H1 (cell line): ENCODE data around the gene CNNM4. TPM values are rescaled to one million over a fixed set of nuclear protein-coding genes. Genes with fewer than 3 reads are reported as not detected.

Experiments used
- CTCF ChIA-PET: fragments of 300-600 bp; sonication (Branson Sonifier 250); formaldehyde crosslinking; loops from one replicate; lab custom pipeline; 2021; ENCODE audit not compliant: partially characterized antibody; lab: Charles Lee
- POLR2A ChIA-PET: fragments of 300-600 bp; sonication (Branson Sonifier 250); formaldehyde crosslinking; loops from one replicate; lab custom pipeline; 2021; ENCODE audit warnings: inconsistent platforms; ENCODE audit not compliant: partially characterized antibody; lab: Charles Lee
- DNase-seq, 2 experiments: peaks; one replicate each; pipeline versions ENCODE4 v3.0.0 to v3.0.0-alpha.2; 2010 to 2022; ENCODE audit warnings: low spot score in 2 of 2, low read depth in 1 of 2, mixed read lengths in 1 of 2
- FAIRE-seq: peaks from 2 replicates; lab custom pipeline; 2011; peaks lifted over from hg19 to GRCh38; lab: Jason Lieb, UNC
- H2AFZ ChIP-seq: 2 replicates; pipeline ENCODE4 v1.8.1; 2012; ENCODE audit warnings: low read length, inconsistent platforms
- H2AK5ac ChIP-seq: 2 replicates; pipeline ENCODE4 v1.6.1; 2013; ENCODE audit warnings: low read depth, low read length
- H2BK120ac ChIP-seq: replicated peaks from 2 replicates; pipeline ENCODE3; 2013; ENCODE audit warnings: low read depth, low read length, inconsistent platforms
- H2BK12ac ChIP-seq: 2 replicates; pipeline ENCODE4 v1.6.1; 2013; ENCODE audit warnings: low read depth, low read length
- H2BK15ac ChIP-seq: 2 replicates; pipeline ENCODE4 v1.6.1; 2013; ENCODE audit warnings: low read length
- H2BK20ac ChIP-seq: 2 replicates; pipeline ENCODE4 v1.6.1; 2013; ENCODE audit warnings: low read length
- H2BK5ac ChIP-seq: 2 replicates; pipeline ENCODE4 v1.6.1; 2013; ENCODE audit warnings: low read depth, low read length
- H3K14ac ChIP-seq: 2 replicates; pipeline ENCODE4 v1.6.1; 2013; ENCODE audit warnings: inconsistent platforms; ENCODE audit not compliant: insufficient read length
- H3K18ac ChIP-seq: 2 replicates; pipeline ENCODE4 v1.6.1; 2013; ENCODE audit warnings: low read length; ENCODE audit errors: extremely low read depth
- H3K23ac ChIP-seq: 2 replicates; pipeline ENCODE4 v1.6.1; 2013; ENCODE audit warnings: inconsistent platforms; ENCODE audit not compliant: insufficient read length
- H3K23me2 ChIP-seq: 2 replicates; pipeline ENCODE4 v1.6.1; 2013; ENCODE audit warnings: low read depth, low read length
- H3K27ac ChIP-seq: 2 replicates; pipeline ENCODE4 v1.6.1; 2011; ENCODE audit warnings: low read depth, low read length, inconsistent platforms
- H3K27me3 ChIP-seq, 4 experiments: replicated peaks in 1 of 4; 1 replicate in 1 of 4; 2 replicates in 3 of 4; pipeline versions ENCODE4 v1.6.1 to v1.8.1; 2011 to 2013; ENCODE audit warnings: low read length in 3 of 4, mild to moderate bottlenecking in 3 of 4, inconsistent platforms in 2 of 4, mixed read lengths in 2 of 4, moderate library complexity in 1 of 4; ENCODE audit not compliant: control insufficient read depth in 3 of 4, insufficient read depth in 3 of 4; ENCODE audit errors: extremely low read depth in 1 of 4
- H3K36me3 ChIP-seq, 4 experiments: 2 replicates each; pipeline versions ENCODE4 v1.6.1 to v1.8.1; 2011 to 2013; ENCODE audit warnings: mild to moderate bottlenecking in 4 of 4, low read length in 3 of 4, moderate library complexity in 2 of 4, control low read depth in 1 of 4, inconsistent platforms in 1 of 4; ENCODE audit not compliant: insufficient read depth in 4 of 4, control insufficient read depth in 2 of 4
- H3K4ac ChIP-seq: replicated peaks from 2 replicates; pipeline ENCODE3; 2013; ENCODE audit warnings: low read length, low read depth, mixed read lengths, inconsistent platforms; ENCODE audit not compliant: insufficient read length
- H3K4me1 ChIP-seq, 4 experiments: replicated peaks in 1 of 4; 1 replicate in 1 of 4; 2 replicates in 3 of 4; pipeline versions ENCODE4 v1.6.1 to v1.8.1; 2011 to 2013; ENCODE audit warnings: low read length in 3 of 4, inconsistent platforms in 2 of 4, mixed read lengths in 1 of 4; ENCODE audit not compliant: insufficient read depth in 4 of 4, control insufficient read depth in 3 of 4
- H3K4me2 ChIP-seq, 2 experiments: 2 replicates each; pipeline versions ENCODE4 v1.6.1 to v1.8.1; 2011 to 2013; ENCODE audit warnings: low read depth in 2 of 2, low read length in 2 of 2, control low read depth in 1 of 2, inconsistent platforms in 1 of 2, mild to moderate bottlenecking in 1 of 2; ENCODE audit not compliant: insufficient read depth in 1 of 2
- H3K4me3 ChIP-seq, 4 experiments: fragments of 200-600, 300-600 bp in 1 of 4; sonication (generic), shearing (Covaris generic), sonication (Bioruptor Twin) in 1 of 4; 2 replicates each; pipeline versions ENCODE4 v1.5.1 to v1.8.1; 2011 to 2016; ENCODE audit warnings: low read length in 4 of 4, low read depth in 3 of 4, control low read depth in 2 of 4, inconsistent platforms in 2 of 4, mild to moderate bottlenecking in 2 of 4, mixed read lengths in 1 of 4, moderate library complexity in 1 of 4; ENCODE audit not compliant: insufficient read depth in 2 of 4; ENCODE audit errors: extremely low read depth in 1 of 4
- H3K56ac ChIP-seq: replicated peaks from 2 replicates; pipeline ENCODE3; 2013; ENCODE audit warnings: low read depth, mild to moderate bottlenecking, mixed read lengths, low read length, inconsistent platforms; ENCODE audit not compliant: insufficient read length
- H3K79me1 ChIP-seq: 2 replicates; pipeline ENCODE4 v1.6.1; 2013; ENCODE audit warnings: low read depth, low read length, control low read depth
- H3K79me2 ChIP-seq, 2 experiments: 2 replicates each; pipeline versions ENCODE4 v1.6.1 to v1.8.1; 2012 to 2013; ENCODE audit warnings: low read length in 2 of 2, mild to moderate bottlenecking in 2 of 2, inconsistent platforms in 1 of 2; ENCODE audit not compliant: insufficient read depth in 2 of 2, control insufficient read depth in 1 of 2
- H3K9ac ChIP-seq, 4 experiments: replicated peaks in 1 of 4; 1 replicate in 1 of 4; 2 replicates in 3 of 4; pipeline versions ENCODE4 v1.6.1 to v1.8.1; 2011 to 2013; ENCODE audit warnings: low read depth in 3 of 4, low read length in 3 of 4, control low read depth in 2 of 4, mild to moderate bottlenecking in 2 of 4, moderate library complexity in 2 of 4, inconsistent platforms in 1 of 4; ENCODE audit errors: extremely low read depth in 1 of 4
- H3K9me3 ChIP-seq, 2 experiments: 2 replicates each; pipeline versions ENCODE4 v1.6.1 to v1.8.1; 2012 to 2013; ENCODE audit warnings: mild to moderate bottlenecking in 2 of 2, moderate library complexity in 2 of 2, control low read depth in 1 of 2, inconsistent platforms in 1 of 2, low read depth in 1 of 2, low read length in 1 of 2, mixed read lengths in 1 of 2; ENCODE audit not compliant: insufficient read depth in 2 of 2
- H4K20me1 ChIP-seq, 2 experiments: replicated peaks in 1 of 2; 2 replicates each; pipeline versions ENCODE3 to v1.8.1; 2011 to 2013; ENCODE audit warnings: inconsistent platforms in 2 of 2, low read length in 2 of 2, mild to moderate bottlenecking in 1 of 2; ENCODE audit not compliant: insufficient read depth in 2 of 2, control insufficient read depth in 1 of 2
- H4K5ac ChIP-seq: 2 replicates; pipeline ENCODE4 v1.6.1; 2013; ENCODE audit warnings: low read length, low read depth, mixed read lengths, inconsistent platforms; ENCODE audit not compliant: insufficient read length
- H4K8ac ChIP-seq: 2 replicates; pipeline ENCODE4 v1.8.0; 2013; ENCODE audit warnings: mild to moderate bottlenecking, moderate library complexity, low read length, inconsistent platforms; ENCODE audit not compliant: insufficient read depth; ENCODE audit errors: extremely low read depth
- H4K91ac ChIP-seq: replicated peaks from 2 replicates; pipeline ENCODE3; 2013; ENCODE audit warnings: low read length, mixed read lengths, inconsistent platforms; ENCODE audit not compliant: insufficient read length
- CHD2 ChIP-seq: IDR thresholded peaks from 2 replicates; pipeline ENCODE4 v1.6.1; 2012; ENCODE audit warnings: low read length, improper control_type of control experiment
- JUN ChIP-seq: IDR thresholded peaks from 2 replicates; pipeline ENCODE4 v1.6.1; 2011; ENCODE audit warnings: low read depth, mild to moderate bottlenecking, improper control_type of control experiment, low read length
- JUND ChIP-seq: IDR thresholded peaks from 2 replicates; pipeline ENCODE4 v1.6.1; 2011; ENCODE audit warnings: mild to moderate bottlenecking, improper control_type of control experiment, low read length
- KDM5A ChIP-seq: fragments of 200-600 bp; IDR thresholded peaks from 2 replicates; pipeline ENCODE4 v1.7.1; 2012; ENCODE audit warnings: mild to moderate bottlenecking, low read length, inconsistent platforms, mixed read lengths
- RFX5 ChIP-seq: IDR thresholded peaks from 2 replicates; pipeline ENCODE4 v1.6.1; 2011; ENCODE audit warnings: low read depth, low read length, improper control_type of control experiment, borderline replicate concordance
- SIRT6 ChIP-seq: IDR thresholded peaks from one replicate; pipeline ENCODE4 v1.7.1; 2012; ENCODE audit warnings: low read length, inconsistent platforms
- SRF ChIP-seq: IDR thresholded peaks from 2 replicates; pipeline ENCODE4 v1.6.1; 2011; ENCODE audit warnings: mild to moderate bottlenecking, low read depth, low read length, moderate library complexity
- WGBS, 2 experiments: shearing (Covaris generic) in 1 of 2; methylation state at CpG; one replicate each; pipeline versions ENCODE4 v1.1.6 to v1.1.7; 2013 to 2015; ENCODE audit warnings: low lambda C conversion rate in 2 of 2, mixed read lengths in 2 of 2, inconsistent platforms in 1 of 2, low coverage in 1 of 2, missing lambda C conversion rate in 1 of 2; ENCODE audit not compliant: insufficient replicate concordance in 2 of 2, insufficient coverage in 1 of 2, insufficient read length in 1 of 2; ENCODE audit errors: extremely low coverage in 1 of 2, missing lambda C conversion rate in 1 of 2; 5-methylcytosine and 5-hydroxymethylcytosine counted together
- polyA plus RNA-seq, 7 experiments: library from polyadenylated mRNA; depleted of rRNA in 3 of 7; stranded (reverse) in 5 of 7; unstranded in 2 of 7; fragments of >200 nt in 5 of 7; fragments of 200-250 nt in 2 of 7; gene quantifications; 1 replicate in 5 of 7; 2 replicates in 1 of 7; 4 replicates in 1 of 7; pipeline versions ENCODE4 v1.2.1 to v1.2.3, GENCODE V29; 2011 to 2013; ENCODE audit warnings: missing spikeins in 2 of 7, mixed read lengths in 2 of 7
- total RNA-seq: library from RNA; stranded (reverse); fragmentation: NEBNext Ultra II Directional; extraction: Animal tissue kit (Norgen Biotek cat#: 25700); gene quantifications from 2 replicates; pipeline ENCODE4 v1.2.1, GENCODE V29; 2021
- TF ChIP-seq, protein P1 (sequence below): IDR thresholded peaks from 2 replicates; pipeline ENCODE4 v1.6.1; 2011; ENCODE audit warnings: low read depth, mild to moderate bottlenecking, low read length; ENCODE audit not compliant: insufficient read depth

The CNNM4 gene
- total and polyA plus RNA-seq, 2 of the 8 experiments (the other 6 are each of a cell fraction or from before 2014, with no cell fraction given), result 10.3 to 11.0 TPM

- Histone ChIP-seq H3K79me1 (0 out of 2 replicates have a peak, but pooled peaks cover 4% of the 10 kb centered on the region), H3K27me3 (no peaks in the 10 kb centered on the region), H3K23ac (no peak overlapping the region), H3K18ac (no peak overlapping the region), H2BK5ac (no peak overlapping the region), H2AFZ (no peak overlapping the region), H2BK15ac (no peak overlapping the region), H3K36me3 (peaks cover 2 to 34% (median 9%) of the 10 kb centered on the region in 4 experiments; a peak in 5 of 8 replicates), H3K14ac (no peak overlapping the region), H4K20me1 (peaks cover 3 to 4% of the 10 kb centered on the region in 2 experiments), H3K9me3 (no peaks in the 10 kb centered on the region), H3K4ac (no peak overlapping the region)
- FAIRE-seq, result no peak
- no peak for DNase-seq
- POLR2A ChIA-PET, result interaction anchor here (2.7 to 6.9 kb wide), 3 partner anchors 8 to 13 kb away, joined by 6 to 39 read pairs (median 9); partner anchors contain the start of gene ANKRD39
- no peak for TF ChIP-seq KDM5A
- TF ChIP-seq, protein P1, sequence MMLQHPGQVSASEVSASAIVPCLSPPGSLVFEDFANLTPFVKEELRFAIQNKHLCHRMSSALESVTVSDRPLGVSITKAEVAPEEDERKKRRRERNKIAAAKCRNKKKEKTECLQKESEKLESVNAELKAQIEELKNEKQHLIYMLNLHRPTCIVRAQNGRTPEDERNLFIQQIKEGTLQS, result no peak
- no peak for TF ChIP-seq JUND
- TF ChIP-seq JUN, result no peak
- no peak for TF ChIP-seq RFX5
- TF ChIP-seq SIRT6, result no peak
- TF ChIP-seq CHD2, result no peak
- TF ChIP-seq SRF, result no peak
- TF ChIP-seq, all 59 proteins: peak for 0
- Histone ChIP-seq H3K4me1 (no peaks in the 10 kb centered on the region), H2BK12ac (no peak overlapping the region), H3K23me2 (no peaks in the 10 kb centered on the region), H2BK120ac (no peak overlapping the region), H4K91ac (no peak overlapping the region), H3K4me3 (no peak overlapping the region), H3K27ac (no peak overlapping the region), H3K9ac (no peak overlapping the region), H2BK20ac (no peak overlapping the region), H2AK5ac (no peak overlapping the region), H3K4me2 (no peak overlapping the region), H4K8ac (no peak overlapping the region), H4K5ac (no peak overlapping the region), H3K79me2 (no peaks in the 10 kb centered on the region), H3K56ac (no peak overlapping the region)
- CTCF ChIA-PET, result interaction anchor here (0.7 to 2.2 kb wide), 3 partner anchors 10 to 104 kb away, joined by 3 to 6 read pairs (median 5); partner anchors contain the start of gene ANKRD39
- WGBS, 2 experiments, result 97% methylated on average over 5 of the region's 5 CpGs; no CpG with 5 or more reads in 1 of the 2 experiments
These were observed 86.1 kb downstream of the CNNM4 start for GRCh38 chr2:96846825-96847224.
